Fibroblast of lung (primary cell): ENCODE measurements around the gene ROR2. TPM values are rescaled to one million over a fixed set of nuclear protein-coding genes. Genes with fewer than 3 reads are reported as not detected.
A peak's percentile ranks its signal among the peaks of the same experiment; 100 is the strongest.

Source experiments
- DNase-seq, 2 donors: peaks; one replicate each; pipeline versions ENCODE4 v3.0.0 to v3.0.0-alpha.2; 2010; ENCODE audit warnings: low read depth in 2 of 2
- H2AFZ ChIP-seq: 2 replicates; pipeline ENCODE4 v1.5.1; 2012; ENCODE audit warnings: low read length, control low read depth, inconsistent platforms
- H3K27ac ChIP-seq: 2 replicates; pipeline ENCODE4 v1.5.1; 2011; ENCODE audit warnings: low read length, control low read depth; ENCODE audit not compliant: insufficient read depth
- H3K27me3 ChIP-seq: 2 replicates; pipeline ENCODE4 v1.5.1; 2011; ENCODE audit warnings: mild to moderate bottlenecking, low read length; ENCODE audit not compliant: control insufficient read depth, insufficient read depth
- H3K36me3 ChIP-seq: 2 replicates; pipeline ENCODE4 v1.5.1; 2011; ENCODE audit warnings: low read length; ENCODE audit not compliant: control insufficient read depth, insufficient read depth
- H3K4me1 ChIP-seq: 2 replicates; pipeline ENCODE4 v1.5.1; 2011; ENCODE audit warnings: low read length; ENCODE audit not compliant: control insufficient read depth, insufficient read depth; ENCODE audit errors: extremely low read depth
- H3K4me2 ChIP-seq: 2 replicates; pipeline ENCODE4 v1.5.1; 2011; ENCODE audit warnings: low read length, control low read depth; ENCODE audit not compliant: insufficient read depth; ENCODE audit errors: extremely low read depth
- H3K4me3 ChIP-seq, 4 experiments: fragments of 200-600 bp in 1 of 4; sonication (generic) in 1 of 4; replicated peaks in 1 of 4; 2 replicates each; pipeline ENCODE4 v1.5.1; 2011 to 2016; ENCODE audit warnings: low read length in 4 of 4, low read depth in 3 of 4, mild to moderate bottlenecking in 3 of 4, control low read depth in 2 of 4, inconsistent platforms in 1 of 4, mixed read lengths in 1 of 4; ENCODE audit not compliant: insufficient read depth in 1 of 4; ENCODE audit errors: control extremely low read depth in 1 of 4
- H3K79me2 ChIP-seq: 2 replicates; pipeline ENCODE4 v1.5.1; 2012; ENCODE audit warnings: mild to moderate bottlenecking, low read length, inconsistent platforms; ENCODE audit not compliant: control insufficient read depth, insufficient read depth
- H3K9ac ChIP-seq: 2 replicates; pipeline ENCODE4 v1.5.1; 2011; ENCODE audit warnings: mild to moderate bottlenecking, low read length, control low read depth; ENCODE audit not compliant: insufficient read depth
- H3K9me3 ChIP-seq: 2 replicates; pipeline ENCODE4 v1.5.1; 2012; ENCODE audit warnings: low read depth, low read length; ENCODE audit not compliant: control insufficient read depth, insufficient read depth
- H4K20me1 ChIP-seq: 2 replicates; pipeline ENCODE4 v1.5.1; 2011; ENCODE audit warnings: low read length; ENCODE audit not compliant: control insufficient read depth, insufficient read depth; ENCODE audit errors: extremely low read depth
- CTCF ChIP-seq, 2 donors: IDR thresholded peaks in 1 of 2; conservative IDR thresholded peaks in 1 of 2; 1 replicate in 1 of 2; 2 replicates in 1 of 2; pipeline ENCODE4 v1.5.1; 2011 to 2012; ENCODE audit warnings: low read length in 2 of 2, control low read depth in 1 of 2, inconsistent platforms in 1 of 2, low read depth in 1 of 2, mild to moderate bottlenecking in 1 of 2
- EZH2 ChIP-seq: IDR thresholded peaks from 2 replicates; pipeline ENCODE4 v1.5.1; 2012; ENCODE audit warnings: low read length, control low read depth, mild to moderate bottlenecking; ENCODE audit errors: missing control alignments
- polyA plus RNA-seq, 2 donors: library from polyadenylated mRNA; depleted of rRNA in 1 of 2; stranded (reverse) in 1 of 2; unstranded in 1 of 2; fragments of >200 nt; gene quantifications; 2 replicates each; pipeline ENCODE4 v1.2.1, GENCODE V29; 2011 to 2012; ENCODE audit warnings: missing spikeins in 1 of 2
- total RNA-seq: library from RNA; depleted of rRNA; stranded (reverse); fragments of >200 nt; gene quantifications from 2 replicates; pipeline ENCODE4 v1.2.1, GENCODE V29; 2014

The ROR2 gene
- total and polyA plus RNA-seq, 2 donors (not counting 1 experiment from before 2014, with no cell fraction given) = 2.3 to 27.9 TPM

GRCh38 chr9:91729558-91729842 is 220.5 kb downstream of the ROR2 start:
- Histone ChIP-seq H3K4me2 (no peak overlapping the region), H3K27ac (no peak overlapping the region), H3K9ac (no peak overlapping the region)

GRCh38 chr9:91727972-91728371 is 222.1 kb downstream of the ROR2 start:
- Histone ChIP-seq H3K4me3 (no peak overlapping the region), H3K9me3 (no peaks in the 10 kb centered on the region), H3K4me1 (no peaks in the 10 kb centered on the region), H2AFZ (no peak overlapping the region), H3K36me3 (no peaks in the 10 kb centered on the region), H3K79me2 (no peaks in the 10 kb centered on the region), H4K20me1 (no peaks in the 10 kb centered on the region), H3K27me3 (no peaks in the 10 kb centered on the region), H3K9ac (no peak overlapping the region), H3K4me2 (no peak overlapping the region), H3K27ac (no peak overlapping the region)
- DNase-seq = no peak
- TF ChIP-seq CTCF (conservative IDR thresholded peaks at IDR 0.05 in 1 of 2, IDR thresholded peaks at IDR 0.05 in 1 of 2; ENCODE audit: low read depth in 1 of 2, low read length in 2 of 2) (no peak), EZH2 (no peak)

More at GRCh38 chr9:91729558-91729842, 220.5 kb downstream of the ROR2 start:
- Histone ChIP-seq H3K9me3 (no peaks in the 10 kb centered on the region), H2AFZ (no peak overlapping the region), H3K36me3 (no peaks in the 10 kb centered on the region), H3K4me1 (no peaks in the 10 kb centered on the region), H3K27me3 (no peaks in the 10 kb centered on the region), H3K4me3 (no peak overlapping the region), H3K79me2 (no peaks in the 10 kb centered on the region), H4K20me1 (no peaks in the 10 kb centered on the region)
- DNase-seq = no peak
- no peak for TF ChIP-seq CTCF (conservative IDR thresholded peaks at IDR 0.05 in 1 of 2, IDR thresholded peaks at IDR 0.05 in 1 of 2; ENCODE audit: low read depth in 1 of 2, low read length in 2 of 2)
- no peak for TF ChIP-seq EZH2

- no peak overlapping the region for H2AFZ ChIP-seq
- no peak overlapping the region for H3K9ac ChIP-seq
- H4K20me1 ChIP-seq = no peaks in the 10 kb centered on the region
- no peak overlapping the region for H3K4me3 ChIP-seq
- H3K27me3 ChIP-seq = no peaks in the 10 kb centered on the region
- H3K36me3 ChIP-seq = no peaks in the 10 kb centered on the region
- H3K27ac ChIP-seq = no peak overlapping the region
- TF ChIP-seq EZH2 (no peak), CTCF (conservative IDR thresholded peaks at IDR 0.05 in 1 of 2, IDR thresholded peaks at IDR 0.05 in 1 of 2; ENCODE audit: low read depth in 1 of 2, low read length in 2 of 2) (peak; percentile 69 to 72)
- H3K79me2 ChIP-seq = no peaks in the 10 kb centered on the region
- no peaks in the 10 kb centered on the region for H3K9me3 ChIP-seq
- no peak overlapping the region for H3K4me2 ChIP-seq
- peak; percentile 28 to 61 for DNase-seq
- no peaks in the 10 kb centered on the region for H3K4me1 ChIP-seq
Observed at GRCh38 chr9:91727316-91727861, 222.6 kb downstream of the ROR2 start.
